K562 (cell line): ENCODE results near the gene ZNF487. TPM values are rescaled to one million over a fixed set of nuclear protein-coding genes. Genes with fewer than 3 reads are reported as not detected.
A peak's percentile ranks its signal among the peaks of the same experiment; 100 is the strongest.

ENCODE experiments used
- CHCHD3 ChIP-seq: fragments of 250-450 bp; sonication (Bioruptor Pico); IDR thresholded peaks from 2 replicates; pipeline ENCODE4 v2.1.2; 2022; ENCODE audit warnings: mild to moderate bottlenecking
- DACH1 ChIP-seq: fragments of 450-650 bp; IDR thresholded peaks from 2 replicates; pipeline ENCODE4 v1.6.1; 2018; ENCODE audit not compliant: partially characterized antibody
- E2F3 ChIP-seq: fragments of 250-450 bp; sonication (Bioruptor Pico); IDR thresholded peaks from 2 replicates; pipeline ENCODE4 v1.4.0; 2020; ENCODE audit warnings: mild to moderate bottlenecking
- GATAD2B ChIP-seq: fragments of 450-650 bp; IDR thresholded peaks from 2 replicates; pipeline ENCODE4 v1.6.1; 2017; ENCODE audit warnings: mild to moderate bottlenecking, borderline replicate concordance
- HDAC2 ChIP-seq: fragments of 450-650 bp; IDR thresholded peaks from 2 replicates; pipeline ENCODE4 v1.6.1; 2016; ENCODE audit warnings: mild to moderate bottlenecking
- HMG20B ChIP-seq: fragments of 250-450 bp; sonication (Bioruptor Pico); IDR thresholded peaks from 2 replicates; pipeline ENCODE4 v1.5.0; 2021; ENCODE audit warnings: mild to moderate bottlenecking
- ILF3 ChIP-seq: fragments of 450-650 bp; IDR thresholded peaks from 2 replicates; pipeline ENCODE4 v1.6.1; 2018; ENCODE audit warnings: antibody characterized with exemption, mild to moderate bottlenecking, moderate library complexity, borderline replicate concordance
- NONO ChIP-seq, 2 experiments: fragments of 200-400 bp in 1 of 2; fragments of 450-650 bp in 1 of 2; formaldehyde crosslinking in 1 of 2; IDR thresholded peaks; 2 replicates each; pipeline ENCODE4 v1.6.1; 2017; ENCODE audit warnings: low read depth in 2 of 2, mild to moderate bottlenecking in 2 of 2, moderate library complexity in 2 of 2, low read length in 1 of 2
- POLR2B ChIP-seq: fragments of 450-650 bp; IDR thresholded peaks from 2 replicates; pipeline ENCODE4 v1.6.1; 2018; ENCODE audit warnings: low read depth; ENCODE audit not compliant: partially characterized antibody
- RAD51 ChIP-seq: fragments of 450-650 bp; IDR thresholded peaks from 2 replicates; pipeline ENCODE4 v1.7.1; 2016; ENCODE audit warnings: low read depth, mild to moderate bottlenecking, borderline replicate concordance
- SMAD1 ChIP-seq: fragments of 150-350 bp; IDR thresholded peaks from 2 replicates; pipeline ENCODE4 v1.6.1; 2014; ENCODE audit warnings: low read length, low read depth; ENCODE audit not compliant: partially characterized antibody
- TEAD2 ChIP-seq: fragments of 450-650 bp; IDR thresholded peaks from 2 replicates; pipeline ENCODE4 v1.6.1; 2016; ENCODE audit warnings: missing genetic modification characterization, control low read depth, missing compliant biosample characterization
- polyA plus RNA-seq, 8 experiments: library from polyadenylated mRNA; depleted of rRNA in 4 of 8; stranded (reverse) in 5 of 8; unstranded in 3 of 8; fragments of >200 nt; fragmentation: Nextera tagmentation in 2 of 8; fragmentation: Illumina TruSeq in 1 of 8; extraction: Ambion mirVana in 2 of 8; extraction: Trizol in 1 of 8; gene quantifications; 2 replicates each; pipeline versions ENCODE4 v1.2.1 to v1.2.3, GENCODE V29; 2011 to 2014; ENCODE audit warnings: inconsistent platforms in 1 of 8, missing spikeins in 1 of 8
- total RNA-seq, 7 experiments: library from RNA; depleted of rRNA in 6 of 7; stranded (reverse); fragments of >200 nt in 6 of 7; fragmentation: Illumina TruSeq in 2 of 7; extraction: Trizol in 2 of 7; gene quantifications; 2 replicates each; pipeline versions ENCODE4 v1.2.1 to v1.2.3, GENCODE V29; 2011 to 2021; ENCODE audit warnings: low replicate concordance in 1 of 7
- TF ChIP-seq, protein P1 (sequence below), 3 experiments: fragments of 200-800 bp in 1 of 3; fragments of 250-450 bp in 1 of 3; fragments of 450-650 bp in 1 of 3; sonication (Bioruptor Pico) in 1 of 3; sonication (Bioruptor generic) in 1 of 3; formaldehyde crosslinking in 1 of 3; IDR thresholded peaks; 2 replicates each; pipeline versions ENCODE4 v1.6.1 to v1.8.0; 2016 to 2022; ENCODE audit warnings: mild to moderate bottlenecking in 2 of 3, missing genetic modification characterization in 2 of 3, missing compliant biosample characterization in 1 of 3, moderate library complexity in 1 of 3
- TF ChIP-seq, protein P2 (sequence below): sonication (generic); formaldehyde crosslinking; IDR thresholded peaks from 2 replicates; pipeline ENCODE4 v1.8.1; 2023; ENCODE audit warnings: mild to moderate bottlenecking, missing genetic modification reagents
- TF ChIP-seq, protein P3 (sequence below): fragments of 250-450 bp; sonication (Bioruptor Pico); IDR thresholded peaks from 2 replicates; pipeline ENCODE4 v1.5.0; 2020; ENCODE audit warnings: mild to moderate bottlenecking
- TF ChIP-seq, protein P4 (sequence below): fragments of 450-650 bp; IDR thresholded peaks from 2 replicates; pipeline ENCODE4 v1.6.1; 2016; ENCODE audit warnings: mild to moderate bottlenecking

Gene ZNF487
- total and polyA plus RNA-seq, 9 of the 15 experiments (the other 6 are each of a cell fraction or from before 2014, with no cell fraction given): 1.9 to 6.5 (median 4.2) TPM

DNA sequence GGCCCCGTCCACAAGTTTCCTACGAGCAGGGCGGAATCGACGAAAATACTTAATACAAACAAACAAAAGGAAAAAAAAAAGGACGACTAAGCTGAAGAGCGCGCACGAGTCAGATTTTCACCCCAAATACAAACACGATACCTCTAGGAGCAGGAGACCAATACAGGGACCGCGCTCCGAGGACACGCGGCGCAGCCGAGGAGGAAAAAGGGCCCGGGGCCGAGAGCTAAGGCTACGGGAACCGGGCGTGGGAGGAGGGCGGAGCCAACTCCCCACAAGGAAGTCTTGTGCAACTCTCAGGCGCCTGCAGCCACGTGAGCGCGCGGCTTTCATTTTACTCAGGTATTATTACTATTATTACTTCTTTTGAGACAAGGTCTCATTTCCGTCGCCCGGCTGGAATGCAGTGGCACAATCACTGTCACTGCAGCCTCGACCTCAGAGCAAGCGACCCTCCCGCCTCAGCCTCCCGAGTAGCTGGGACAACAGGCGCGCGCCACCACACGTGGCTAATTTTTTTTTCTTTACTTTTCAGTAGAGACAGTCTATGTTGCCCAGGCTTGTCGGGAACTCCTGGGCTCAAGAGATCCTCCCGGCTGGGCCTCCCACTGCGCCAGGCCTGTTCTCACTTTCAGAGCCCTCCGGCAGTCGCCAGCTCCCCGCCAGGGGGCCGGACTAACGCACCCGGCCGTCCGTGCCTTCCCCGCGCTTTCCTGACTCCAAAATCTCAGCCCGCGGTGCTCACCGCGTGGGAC, 29.2 kb upstream of the ZNF487 start (continued):
- TF ChIP-seq CHCHD3 (CRISPR knock-in tag) (no peak), HMG20B (CRISPR knock-in tag) (peak; percentile 27; the same call in 1 of the 2 replicates), HDAC2 (peak; percentile 95; the same call in 1 of the 2 replicates), TEAD2 (tag) (peak; percentile 78), SMAD1 (peak; percentile 89), NONO (IDR thresholded peaks at IDR 0.05; ENCODE audit: low read depth in 2 of 2, low read length in 1 of 2) (no peak), ILF3 (no peak), RAD51 (peak; percentile 82), GATAD2B (no peak), E2F3 (peak; percentile 78), POLR2B (peak; percentile 98), DACH1 (peak; percentile 65)
- TF ChIP-seq, protein P1, sequence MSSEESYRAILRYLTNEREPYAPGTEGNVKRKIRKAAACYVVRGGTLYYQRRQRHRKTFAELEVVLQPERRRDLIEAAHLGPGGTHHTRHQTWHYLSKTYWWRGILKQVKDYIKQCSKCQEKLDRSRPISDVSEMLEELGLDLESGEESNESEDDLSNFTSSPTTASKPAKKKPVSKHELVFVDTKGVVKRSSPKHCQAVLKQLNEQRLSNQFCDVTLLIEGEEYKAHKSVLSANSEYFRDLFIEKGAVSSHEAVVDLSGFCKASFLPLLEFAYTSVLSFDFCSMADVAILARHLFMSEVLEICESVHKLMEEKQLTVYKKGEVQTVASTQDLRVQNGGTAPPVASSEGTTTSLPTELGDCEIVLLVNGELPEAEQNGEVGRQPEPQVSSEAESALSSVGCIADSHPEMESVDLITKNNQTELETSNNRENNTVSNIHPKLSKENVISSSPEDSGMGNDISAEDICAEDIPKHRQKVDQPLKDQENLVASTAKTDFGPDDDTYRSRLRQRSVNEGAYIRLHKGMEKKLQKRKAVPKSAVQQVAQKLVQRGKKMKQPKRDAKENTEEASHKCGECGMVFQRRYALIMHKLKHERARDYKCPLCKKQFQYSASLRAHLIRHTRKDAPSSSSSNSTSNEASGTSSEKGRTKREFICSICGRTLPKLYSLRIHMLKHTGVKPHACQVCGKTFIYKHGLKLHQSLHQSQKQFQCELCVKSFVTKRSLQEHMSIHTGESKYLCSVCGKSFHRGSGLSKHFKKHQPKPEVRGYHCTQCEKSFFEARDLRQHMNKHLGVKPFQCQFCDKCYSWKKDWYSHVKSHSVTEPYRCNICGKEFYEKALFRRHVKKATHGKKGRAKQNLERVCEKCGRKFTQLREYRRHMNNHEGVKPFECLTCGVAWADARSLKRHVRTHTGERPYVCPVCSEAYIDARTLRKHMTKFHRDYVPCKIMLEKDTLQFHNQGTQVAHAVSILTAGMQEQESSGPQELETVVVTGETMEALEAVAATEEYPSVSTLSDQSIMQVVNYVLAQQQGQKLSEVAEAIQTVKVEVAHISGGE (CRISPR knock-in tag; IDR thresholded peaks at IDR 0.05): no peak; a peak in 1 of 6 replicates
- TF ChIP-seq, protein P2, sequence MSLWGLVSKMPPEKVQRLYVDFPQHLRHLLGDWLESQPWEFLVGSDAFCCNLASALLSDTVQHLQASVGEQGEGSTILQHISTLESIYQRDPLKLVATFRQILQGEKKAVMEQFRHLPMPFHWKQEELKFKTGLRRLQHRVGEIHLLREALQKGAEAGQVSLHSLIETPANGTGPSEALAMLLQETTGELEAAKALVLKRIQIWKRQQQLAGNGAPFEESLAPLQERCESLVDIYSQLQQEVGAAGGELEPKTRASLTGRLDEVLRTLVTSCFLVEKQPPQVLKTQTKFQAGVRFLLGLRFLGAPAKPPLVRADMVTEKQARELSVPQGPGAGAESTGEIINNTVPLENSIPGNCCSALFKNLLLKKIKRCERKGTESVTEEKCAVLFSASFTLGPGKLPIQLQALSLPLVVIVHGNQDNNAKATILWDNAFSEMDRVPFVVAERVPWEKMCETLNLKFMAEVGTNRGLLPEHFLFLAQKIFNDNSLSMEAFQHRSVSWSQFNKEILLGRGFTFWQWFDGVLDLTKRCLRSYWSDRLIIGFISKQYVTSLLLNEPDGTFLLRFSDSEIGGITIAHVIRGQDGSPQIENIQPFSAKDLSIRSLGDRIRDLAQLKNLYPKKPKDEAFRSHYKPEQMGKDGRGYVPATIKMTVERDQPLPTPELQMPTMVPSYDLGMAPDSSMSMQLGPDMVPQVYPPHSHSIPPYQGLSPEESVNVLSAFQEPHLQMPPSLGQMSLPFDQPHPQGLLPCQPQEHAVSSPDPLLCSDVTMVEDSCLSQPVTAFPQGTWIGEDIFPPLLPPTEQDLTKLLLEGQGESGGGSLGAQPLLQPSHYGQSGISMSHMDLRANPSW (CRISPR knock-in tag): peak; percentile 40; the same call in 1 of the 2 replicates
- TF ChIP-seq, protein P3, sequence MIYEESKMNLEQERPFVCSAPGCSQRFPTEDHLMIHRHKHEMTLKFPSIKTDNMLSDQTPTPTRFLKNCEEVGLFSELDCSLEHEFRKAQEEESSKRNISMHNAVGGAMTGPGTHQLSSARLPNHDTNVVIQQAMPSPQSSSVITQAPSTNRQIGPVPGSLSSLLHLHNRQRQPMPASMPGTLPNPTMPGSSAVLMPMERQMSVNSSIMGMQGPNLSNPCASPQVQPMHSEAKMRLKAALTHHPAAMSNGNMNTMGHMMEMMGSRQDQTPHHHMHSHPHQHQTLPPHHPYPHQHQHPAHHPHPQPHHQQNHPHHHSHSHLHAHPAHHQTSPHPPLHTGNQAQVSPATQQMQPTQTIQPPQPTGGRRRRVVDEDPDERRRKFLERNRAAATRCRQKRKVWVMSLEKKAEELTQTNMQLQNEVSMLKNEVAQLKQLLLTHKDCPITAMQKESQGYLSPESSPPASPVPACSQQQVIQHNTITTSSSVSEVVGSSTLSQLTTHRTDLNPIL: no peak
- TF ChIP-seq, protein P4, sequence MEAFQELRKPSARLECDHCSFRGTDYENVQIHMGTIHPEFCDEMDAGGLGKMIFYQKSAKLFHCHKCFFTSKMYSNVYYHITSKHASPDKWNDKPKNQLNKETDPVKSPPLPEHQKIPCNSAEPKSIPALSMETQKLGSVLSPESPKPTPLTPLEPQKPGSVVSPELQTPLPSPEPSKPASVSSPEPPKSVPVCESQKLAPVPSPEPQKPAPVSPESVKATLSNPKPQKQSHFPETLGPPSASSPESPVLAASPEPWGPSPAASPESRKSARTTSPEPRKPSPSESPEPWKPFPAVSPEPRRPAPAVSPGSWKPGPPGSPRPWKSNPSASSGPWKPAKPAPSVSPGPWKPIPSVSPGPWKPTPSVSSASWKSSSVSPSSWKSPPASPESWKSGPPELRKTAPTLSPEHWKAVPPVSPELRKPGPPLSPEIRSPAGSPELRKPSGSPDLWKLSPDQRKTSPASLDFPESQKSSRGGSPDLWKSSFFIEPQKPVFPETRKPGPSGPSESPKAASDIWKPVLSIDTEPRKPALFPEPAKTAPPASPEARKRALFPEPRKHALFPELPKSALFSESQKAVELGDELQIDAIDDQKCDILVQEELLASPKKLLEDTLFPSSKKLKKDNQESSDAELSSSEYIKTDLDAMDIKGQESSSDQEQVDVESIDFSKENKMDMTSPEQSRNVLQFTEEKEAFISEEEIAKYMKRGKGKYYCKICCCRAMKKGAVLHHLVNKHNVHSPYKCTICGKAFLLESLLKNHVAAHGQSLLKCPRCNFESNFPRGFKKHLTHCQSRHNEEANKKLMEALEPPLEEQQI: no peak
